ENCODE measurements around the gene BMP10.
"Not testable (repeated sequence)": the region's sequence is repeated elsewhere in the genome, so short reads cannot be mapped to it uniquely, and the experiment has no call there.

BMP10 gene

GRCh38 chr2:68871159-68871764 is at the start of gene BMP10:
Gene BMP10 (minus strand): TSS chr2:68871397. CDS start chr2:68871358, 39 bp downstream.
- no peak for DNase-seq (ENCODE audit: low read depth)

- DNase-seq (ENCODE audit: low read depth), result no peak
Measured at GRCh38 chr2:68920481-68921170, 49.4 kb upstream of the BMP10 start.

GRCh38 chr2:68918497-68918896 is 47.3 kb upstream of the BMP10 start:
- DNase-seq (ENCODE audit: low read depth), result no peak

DNA sequence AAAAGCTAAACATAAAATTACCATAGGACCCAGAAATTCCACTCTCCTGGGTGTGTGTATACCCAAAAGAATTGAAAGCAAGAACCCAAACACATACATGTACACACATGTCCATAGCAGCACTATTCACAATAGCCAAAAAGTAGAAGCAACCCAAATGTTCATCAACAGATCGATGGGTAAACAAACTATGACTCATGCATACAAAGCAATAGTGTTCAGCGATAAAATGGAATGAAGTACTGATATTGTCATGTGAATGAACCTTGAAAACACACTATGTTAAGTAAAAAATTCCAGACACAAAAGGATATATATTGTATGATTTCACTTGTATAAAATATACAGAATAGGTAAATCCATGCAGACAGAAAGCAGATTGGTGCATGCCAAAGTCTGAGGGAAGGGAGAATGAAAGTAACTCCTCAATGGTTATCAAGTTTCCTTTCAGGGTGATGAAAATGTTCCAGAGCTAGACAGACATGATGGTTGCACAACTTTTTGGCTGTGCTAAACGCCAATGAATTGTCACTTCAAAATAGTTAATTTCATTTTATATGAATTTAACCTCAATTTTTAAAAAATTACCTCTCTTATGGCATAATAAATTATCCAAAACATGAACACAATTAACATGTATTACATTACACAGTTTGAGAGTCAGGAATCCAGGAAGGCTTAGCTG is 46.0 kb upstream of the BMP10 start:
- DNase-seq (ENCODE audit: low read depth), result no peak

GRCh38 chr2:68916226-68916625 is 45.0 kb upstream of the BMP10 start:
- DNase-seq (ENCODE audit: low read depth), result no peak

DNA sequence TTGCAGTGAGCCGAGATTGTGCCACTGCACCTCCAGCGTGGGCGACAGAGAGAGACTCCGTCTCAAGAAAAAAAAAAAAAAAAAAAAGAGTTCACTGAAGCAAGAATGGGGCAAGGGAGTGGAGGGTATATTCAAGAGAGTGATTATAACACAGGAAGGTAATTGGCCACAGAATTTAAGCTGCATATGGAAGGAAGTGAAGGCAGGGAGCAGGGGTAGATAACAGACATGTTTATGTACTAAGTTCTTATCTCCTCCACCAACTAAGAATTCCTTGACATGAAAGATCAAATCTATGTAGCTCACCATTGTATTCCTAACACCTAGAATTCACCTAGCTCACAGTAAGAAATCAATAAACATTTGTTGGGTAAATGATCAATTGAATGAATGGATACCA is 44.2 kb upstream of the BMP10 start:
- no peak for DNase-seq (ENCODE audit: low read depth)

DNA sequence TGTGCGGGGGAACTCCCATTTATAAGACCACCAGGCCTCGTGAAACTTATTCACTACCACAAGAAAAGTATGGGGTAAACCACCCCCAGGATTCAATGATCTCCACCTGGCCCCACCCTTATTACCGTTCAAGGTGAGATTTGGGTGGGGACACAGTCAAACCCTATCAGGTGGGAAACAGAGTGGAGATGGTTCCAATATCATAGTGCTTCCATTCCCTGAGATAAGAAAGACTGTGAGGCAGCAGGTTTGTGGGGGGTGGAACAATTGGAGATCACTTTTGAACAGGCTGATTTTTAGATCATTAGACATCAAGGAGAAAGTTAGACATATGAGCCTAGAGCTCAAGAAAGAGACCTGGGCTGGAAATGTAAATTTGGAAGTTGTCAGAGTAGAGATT is 42.2 kb upstream of the BMP10 start:
- no peak for DNase-seq (ENCODE audit: low read depth)

DNA sequence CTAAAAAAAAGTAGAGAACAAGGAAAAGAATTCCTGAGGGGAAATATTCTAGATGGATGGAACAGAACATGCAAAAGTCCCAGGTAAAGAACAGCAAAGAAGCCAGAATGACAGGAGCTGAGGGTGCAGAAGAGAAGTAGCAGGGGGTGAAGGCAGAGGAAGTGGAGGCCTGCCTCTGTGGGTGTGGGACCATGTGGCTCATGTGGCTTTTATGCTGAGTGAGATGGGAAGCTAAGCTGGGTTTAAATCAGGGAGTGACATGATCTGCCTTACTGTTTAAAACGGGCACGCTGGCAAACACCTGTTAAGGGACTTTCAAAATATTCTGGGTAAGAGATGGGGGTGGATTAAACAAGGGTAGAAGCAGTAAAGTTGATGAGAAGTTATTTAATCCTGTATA is 41.5 kb upstream of the BMP10 start:
- DNase-seq (ENCODE audit: low read depth), result no peak

GRCh38 chr2:68912111-68912510 is 40.9 kb upstream of the BMP10 start:
- DNase-seq (ENCODE audit: low read depth), result no peak

DNA sequence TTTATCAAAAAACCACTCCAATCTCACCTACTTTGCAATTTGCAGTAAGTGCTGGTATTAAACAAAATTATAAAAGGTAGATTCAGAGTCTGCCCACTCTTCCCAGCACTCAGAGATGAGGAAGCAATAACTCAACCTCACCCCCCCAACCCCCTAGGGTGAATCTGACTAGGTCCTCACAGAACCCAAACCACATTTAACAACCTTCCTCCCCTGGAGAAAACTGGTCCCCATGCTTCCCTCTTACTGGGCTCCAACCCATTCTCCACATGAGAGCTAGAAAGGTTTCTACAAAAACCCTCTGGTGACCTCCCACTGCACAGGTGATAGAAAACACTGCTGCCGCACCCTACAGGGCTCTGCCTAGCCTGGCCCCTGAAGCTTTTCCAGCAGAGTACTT is 40.5 kb upstream of the BMP10 start:
- DNase-seq (ENCODE audit: low read depth), result no peak

- DNase-seq (ENCODE audit: low read depth), result no peak
Measured at GRCh38 chr2:68911246-68911645, 40.0 kb upstream of the BMP10 start.

DNA sequence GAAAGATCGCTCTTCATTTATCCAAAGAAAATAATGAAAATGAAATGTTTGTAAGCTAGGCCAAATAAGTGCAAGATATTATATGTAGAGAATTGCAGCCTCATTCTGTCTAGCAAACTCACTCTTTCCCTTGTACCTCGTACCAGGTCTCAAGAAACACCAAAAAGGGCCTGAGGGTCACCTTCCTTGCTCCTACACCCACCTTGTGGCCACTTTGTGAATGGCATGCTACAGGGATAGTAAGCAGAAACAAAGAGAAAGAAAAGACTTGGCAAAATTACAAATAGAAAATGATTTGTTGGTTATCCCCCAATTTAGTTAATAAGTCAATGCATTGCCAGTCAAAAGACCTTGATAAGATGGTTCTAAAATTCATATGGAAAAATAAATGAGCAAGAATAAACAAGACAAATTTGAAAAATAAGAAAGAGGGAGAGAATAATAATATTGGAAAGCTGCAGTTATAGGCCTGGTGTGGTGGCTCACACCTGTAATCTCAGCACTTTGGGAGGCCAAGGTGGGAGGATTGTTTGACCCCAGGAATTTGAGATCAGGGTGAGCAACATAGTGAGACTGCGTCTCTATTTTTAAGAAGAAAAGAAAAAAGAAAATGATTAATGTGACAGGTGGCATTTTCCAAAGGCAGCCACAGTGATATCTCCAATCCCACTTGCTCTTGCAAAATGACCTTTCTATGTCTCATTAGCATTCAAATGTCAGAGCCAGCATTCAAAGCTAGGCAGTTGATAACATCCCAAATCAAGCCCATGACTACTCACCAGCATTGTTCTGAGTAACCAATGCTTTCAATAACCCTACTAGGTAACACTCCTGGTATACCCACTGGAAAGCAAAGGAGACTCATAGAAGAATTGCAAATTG is 38.8 kb upstream of the BMP10 start:
- DNase-seq (ENCODE audit: low read depth), result peak; percentile 24

- DNase-seq (ENCODE audit: low read depth), result peak; percentile 79
Measured at GRCh38 chr2:68908392-68908970, 37.3 kb upstream of the BMP10 start.

DNA sequence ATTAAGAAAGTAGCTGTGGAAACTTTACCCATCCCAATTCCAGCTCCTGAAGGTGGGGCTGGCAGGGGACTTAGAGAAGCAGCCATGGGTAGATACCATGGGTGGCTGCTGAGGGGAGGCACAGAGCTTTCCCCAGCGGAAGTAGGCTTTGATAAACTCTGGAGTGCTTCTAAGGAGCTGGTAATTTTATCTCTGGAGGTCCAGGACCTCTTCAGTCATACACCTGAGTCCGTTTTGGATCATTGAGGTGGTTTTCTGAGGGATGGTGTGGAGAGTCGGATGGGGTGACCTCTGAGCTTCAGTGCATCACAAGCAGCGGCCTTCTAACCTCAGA is 36.7 kb upstream of the BMP10 start:
- DNase-seq (ENCODE audit: low read depth), result no peak

DNA sequence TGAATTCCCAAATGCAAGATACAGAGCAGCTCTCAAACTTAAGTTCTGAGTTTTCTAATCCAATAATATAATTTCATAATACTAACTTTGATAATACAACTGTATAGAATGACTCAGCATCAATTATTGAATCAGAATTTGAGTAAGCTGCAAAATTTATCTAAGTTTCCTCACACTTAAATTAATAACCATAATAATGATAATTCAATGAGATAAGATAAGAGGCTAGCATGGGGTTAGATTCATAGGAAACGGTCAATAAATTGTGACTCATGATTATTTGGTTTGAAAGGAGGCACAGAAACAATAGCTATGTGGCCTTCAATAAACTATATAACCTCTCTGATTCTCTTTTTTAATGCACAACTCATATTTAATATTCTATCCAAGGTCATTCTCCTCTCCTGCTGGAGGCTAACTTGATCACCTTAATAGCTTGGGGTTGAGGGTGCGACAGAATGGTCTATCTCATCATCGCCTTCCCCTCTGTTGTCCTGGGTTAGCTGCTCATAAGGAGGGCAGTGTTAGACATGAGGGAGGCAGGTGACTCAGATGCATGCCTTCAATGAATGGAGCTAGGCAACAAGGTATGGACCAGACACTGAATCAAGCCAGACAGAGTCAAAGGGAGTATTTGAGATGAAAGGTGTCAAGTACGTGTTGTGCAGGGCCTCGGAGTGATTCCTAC is 36.2 kb upstream of the BMP10 start:
- DNase-seq (ENCODE audit: low read depth), result no peak

GRCh38 chr2:68906716-68907115 is 35.5 kb upstream of the BMP10 start:
- DNase-seq (ENCODE audit: low read depth), result no peak

DNA sequence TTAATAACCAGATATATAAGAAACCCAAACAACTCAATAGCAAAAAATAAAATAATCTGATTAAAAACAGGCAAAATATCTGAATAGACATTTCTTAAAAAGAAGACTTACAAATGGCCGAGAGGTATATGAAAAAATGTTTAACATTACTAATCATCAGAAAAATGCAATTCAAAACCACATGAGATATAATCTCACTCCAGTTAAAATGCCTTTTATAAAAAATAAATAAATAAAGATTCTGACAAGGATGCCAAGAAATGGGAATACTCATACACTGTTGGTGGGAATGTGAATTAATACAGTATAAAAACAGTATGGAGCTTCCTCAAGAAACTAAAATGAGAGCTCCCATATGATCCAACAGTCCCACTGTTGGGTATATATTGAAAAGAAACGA is 33.9 kb upstream of the BMP10 start:
- no peak for DNase-seq (ENCODE audit: low read depth)

- no peak for DNase-seq (ENCODE audit: low read depth)
Measured at GRCh38 chr2:68901561-68901960, 30.4 kb upstream of the BMP10 start.

DNA sequence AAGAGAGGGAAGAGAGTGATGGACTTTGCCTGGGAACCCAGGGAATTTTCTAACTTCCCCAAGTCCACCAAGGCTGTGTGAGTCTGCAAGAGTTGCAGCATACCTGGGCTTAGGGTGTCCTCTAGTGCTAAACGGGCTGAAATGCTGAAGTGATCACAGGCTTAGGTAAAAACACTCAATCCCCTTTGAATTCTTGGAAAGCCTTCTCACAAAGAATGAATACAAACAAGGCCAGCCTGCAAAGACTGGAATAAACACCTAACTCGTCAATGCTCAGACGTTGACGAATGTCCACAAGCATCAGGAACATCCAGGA is 30.0 kb upstream of the BMP10 start:
- DNase-seq (ENCODE audit: low read depth), result no peak

GRCh38 chr2:68900496-68901198 is 29.4 kb upstream of the BMP10 start:
- no peak for DNase-seq (ENCODE audit: low read depth)

DNA sequence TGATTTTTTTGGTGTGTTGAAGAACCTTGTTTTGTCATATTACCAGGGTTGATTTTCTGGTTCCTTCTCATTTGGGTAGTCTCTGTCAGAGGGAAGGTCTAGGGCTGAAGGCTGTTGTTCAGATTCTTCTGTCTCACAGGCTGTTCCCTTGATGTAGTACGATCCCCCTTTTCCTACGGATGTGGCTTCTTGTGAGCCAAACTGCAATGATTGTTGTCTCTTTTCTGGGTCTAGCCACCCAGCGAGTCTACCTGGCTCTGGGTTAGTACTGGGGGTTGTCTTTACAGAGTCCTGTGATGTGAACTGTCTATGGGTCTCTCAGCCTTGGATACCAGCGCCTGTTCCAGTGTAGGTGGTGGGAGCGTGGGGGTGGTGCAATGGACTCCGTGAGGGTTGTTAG is 24.8 kb upstream of the BMP10 start:
- not testable (repeated sequence) for DNase-seq (ENCODE audit: low read depth)
